HCT116 (cell line): ENCODE measurements around the gene SNRNP35.

Source experiments
- CTCF ChIP-seq, 3 experiments: fragments of 200-600 bp in 1 of 3; sonication (generic) in 1 of 3; IDR thresholded peaks in 2 of 3; conservative IDR thresholded peaks in 1 of 3; 2 replicates each; pipeline ENCODE4 v1.5.1; 2012 to 2017; ENCODE audit warnings: low read depth in 2 of 3, low read length in 2 of 3, antibody characterized with exemption in 1 of 3, borderline replicate concordance in 1 of 3, control low read depth in 1 of 3, mild to moderate bottlenecking in 1 of 3, mixed read lengths in 1 of 3, mixed run types in 1 of 3, moderate library complexity in 1 of 3; ENCODE audit not compliant: insufficient read depth in 1 of 3
- EZH2phosphoT487 ChIP-seq: fragments of 200-600 bp; IDR thresholded peaks from 2 replicates; pipeline ENCODE4 v1.6.1; 2018; ENCODE audit warnings: antibody characterized with exemption, borderline replicate concordance
- POLR2A ChIP-seq: IDR thresholded peaks from 2 replicates; pipeline ENCODE4 v1.7.0; 2011; ENCODE audit warnings: borderline replicate concordance; ENCODE audit not compliant: insufficient read depth, insufficient read length; ENCODE audit errors: extremely low read depth
- REST ChIP-seq: IDR thresholded peaks from 2 replicates; pipeline ENCODE4 v1.6.1; 2012; ENCODE audit warnings: low read depth
- ZNF274 ChIP-seq: fragments of 200-500 bp; sonication (Bioruptor generic); IDR thresholded peaks from 2 replicates; pipeline ENCODE4 v1.6.1; 2014; ENCODE audit warnings: mild to moderate bottlenecking, low read depth, low read length, inconsistent platforms

DNA sequence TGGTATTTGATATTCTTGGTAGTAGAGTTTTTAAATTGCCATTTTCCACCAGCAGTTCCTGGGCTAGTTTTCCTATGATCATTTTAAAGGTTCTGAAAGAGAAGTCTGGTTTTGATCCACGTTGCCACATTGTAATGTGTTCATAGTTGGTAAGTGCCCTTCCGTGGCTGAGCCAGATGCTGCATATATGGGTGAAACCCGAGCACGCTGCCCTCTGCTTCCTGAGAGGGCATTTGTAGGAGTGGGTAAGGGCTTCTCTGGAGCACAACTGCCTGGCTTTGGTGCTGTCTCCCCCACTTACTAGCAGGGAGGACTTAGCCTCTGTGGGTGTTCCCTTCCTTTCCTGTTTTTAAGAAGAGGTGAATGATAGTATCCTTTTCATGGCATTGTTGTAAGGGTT, 7.1 kb downstream of the SNRNP35 start:
- TF ChIP-seq CTCF (IDR thresholded peaks at IDR 0.05 in 2 of 3, conservative IDR thresholded peaks at IDR 0.05 in 1 of 3; ENCODE audit: borderline replicate concordance in 1 of 3, insufficient read depth in 1 of 3, low read depth in 2 of 3, low read length in 2 of 3), result no peak
- no peak for TF ChIP-seq EZH2phosphoT487
- TF ChIP-seq REST, result no peak
- TF ChIP-seq POLR2A, result no peak
- no peak for TF ChIP-seq ZNF274
